Esophagus (tissue), 2 donors: ENCODE data around the gene PDK4. TPM values are rescaled to one million over a fixed set of nuclear protein-coding genes. Genes with fewer than 3 reads are reported as not detected.
A peak's percentile ranks its signal among the peaks of the same experiment; 100 is the strongest.

Experiments used
- H3K27ac ChIP-seq, 2 donors: one replicate each; pipeline ENCODE4 v1.5.1; 2013; ENCODE audit warnings: low read depth in 2 of 2, mild to moderate bottlenecking in 2 of 2, inconsistent platforms in 1 of 2, low read length in 1 of 2, moderate library complexity in 1 of 2
- H3K27me3 ChIP-seq, 2 donors: one replicate each; pipeline ENCODE4 v1.6.1; 2013; ENCODE audit warnings: low read length in 2 of 2, control low read depth in 1 of 2, mild to moderate bottlenecking in 1 of 2; ENCODE audit not compliant: insufficient read depth in 2 of 2, control insufficient read depth in 1 of 2
- H3K36me3 ChIP-seq, 2 donors: one replicate each; pipeline ENCODE4 v1.6.1; 2013; ENCODE audit warnings: low read length in 1 of 2; ENCODE audit not compliant: control insufficient read depth in 2 of 2, insufficient read depth in 2 of 2
- H3K4me1 ChIP-seq, 2 donors: one replicate each; pipeline ENCODE4 v1.6.1; 2013; ENCODE audit warnings: low read length in 1 of 2; ENCODE audit not compliant: control insufficient read depth in 2 of 2, insufficient read depth in 2 of 2
- H3K4me3 ChIP-seq, 2 donors: one replicate each; pipeline ENCODE4 v1.5.1; 2013; ENCODE audit warnings: low read length in 2 of 2, mild to moderate bottlenecking in 2 of 2, low read depth in 1 of 2, moderate library complexity in 1 of 2
- H3K9me3 ChIP-seq, 2 donors: one replicate each; pipeline ENCODE4 v1.6.1; 2013; ENCODE audit warnings: mild to moderate bottlenecking in 2 of 2, low read depth in 1 of 2, low read length in 1 of 2, moderate library complexity in 1 of 2; ENCODE audit not compliant: control insufficient read depth in 2 of 2, insufficient read depth in 1 of 2
- WGBS, 2 donors: extraction: QIAGEN DNeasy Blood & Tissue Kit; methylation state at CpG; one replicate each; pipeline ENCODE4 v1.1.7; 2013; 5-methylcytosine and 5-hydroxymethylcytosine counted together
- polyA plus RNA-seq, 2 donors: library from polyadenylated mRNA; stranded (reverse); fragments of 200-250 nt; gene quantifications; one replicate each; pipeline ENCODE4 v1.2.3, GENCODE V29; 2013
- donor health status: healthy with polysubstance abuse.
- donor health status: Bipolar disorder and iron deficiency.

The PDK4 gene
- polyA plus RNA-seq, 2 donors = 13.3 to 31.7 TPM

GRCh38 chr7:95622001-95622549 is 25.8 kb upstream of the PDK4 start:
- no peaks in the 10 kb centered on the region for H3K4me1 ChIP-seq
- H3K27me3 ChIP-seq = no peaks in the 10 kb centered on the region
- H3K4me3 ChIP-seq = no peak overlapping the region
- no peak overlapping the region for H3K27ac ChIP-seq
- no peaks in the 10 kb centered on the region for H3K36me3 ChIP-seq
- H3K9me3 ChIP-seq = no peaks in the 10 kb centered on the region

GRCh38 chr7:95621404-95621803 is 25.1 kb upstream of the PDK4 start:
- no peak overlapping the region for H3K4me3 ChIP-seq
- no peaks in the 10 kb centered on the region for H3K4me1 ChIP-seq
- no peaks in the 10 kb centered on the region for H3K36me3 ChIP-seq
- no peak overlapping the region for H3K27ac ChIP-seq
- no peaks in the 10 kb centered on the region for H3K27me3 ChIP-seq
- 69 to 70% methylated on average over 1 of the region's 1 CpG for WGBS, 2 donors
- no peaks in the 10 kb centered on the region for H3K9me3 ChIP-seq

GRCh38 chr7:95620631-95621030 is 24.3 kb upstream of the PDK4 start:
- no peaks in the 10 kb centered on the region for H3K36me3 ChIP-seq
- H3K4me1 ChIP-seq = no peaks in the 10 kb centered on the region
- 61 to 94% methylated on average over 3 of the region's 3 CpGs for WGBS, 2 donors
- no peaks in the 10 kb centered on the region for H3K9me3 ChIP-seq
- no peaks in the 10 kb centered on the region for H3K27me3 ChIP-seq
- H3K27ac ChIP-seq = no peak overlapping the region
- no peak overlapping the region for H3K4me3 ChIP-seq

GRCh38 chr7:95619921-95620320 is 23.6 kb upstream of the PDK4 start:
- 38 to 62% methylated on average over 1 of the region's 1 CpG for WGBS, 2 donors

GRCh38 chr7:95619517-95619916 is 23.2 kb upstream of the PDK4 start:
- H3K4me3 ChIP-seq = no peak overlapping the region
- H3K36me3 ChIP-seq = no peaks in the 10 kb centered on the region
- no peak overlapping the region for H3K27ac ChIP-seq
- no peaks in the 10 kb centered on the region for H3K9me3 ChIP-seq
- no peaks in the 10 kb centered on the region for H3K27me3 ChIP-seq
- no peaks in the 10 kb centered on the region for H3K4me1 ChIP-seq
- 89 to 90% methylated on average over 2 of the region's 2 CpGs for WGBS, 2 donors

More at GRCh38 chr7:95619921-95620320, 23.6 kb upstream of the PDK4 start:
- H3K4me1 ChIP-seq = no peaks in the 10 kb centered on the region
- H3K4me3 ChIP-seq = no peak overlapping the region
- no peaks in the 10 kb centered on the region for H3K9me3 ChIP-seq
- no peak overlapping the region for H3K27ac ChIP-seq
- no peaks in the 10 kb centered on the region for H3K36me3 ChIP-seq
- no peaks in the 10 kb centered on the region for H3K27me3 ChIP-seq

GRCh38 chr7:95614442-95614940 is 18.2 kb upstream of the PDK4 start:
- Histone ChIP-seq H3K27ac (no peak overlapping the region), H3K9me3 (no peaks in the 10 kb centered on the region), H3K36me3 (no peaks in the 10 kb centered on the region), H3K4me1 (peaks cover 0 to 3% of the 10 kb centered on the region in 2 donors), H3K27me3 (no peaks in the 10 kb centered on the region), H3K4me3 (no peak overlapping the region)
- WGBS, 2 donors = 91 to 98% methylated on average over 1 of the region's 1 CpG

GRCh38 chr7:95611224-95611623 is 14.9 kb upstream of the PDK4 start:
- peaks cover 0 to 3% of the 10 kb centered on the region in 2 donors for H3K4me1 ChIP-seq
- H3K27me3 ChIP-seq = no peaks in the 10 kb centered on the region
- no peak overlapping the region for H3K27ac ChIP-seq
- H3K4me3 ChIP-seq = no peak overlapping the region
- no peaks in the 10 kb centered on the region for H3K9me3 ChIP-seq
- no peaks in the 10 kb centered on the region for H3K36me3 ChIP-seq
- 80 to 81% methylated on average over 2 of the region's 2 CpGs for WGBS, 2 donors

- Histone ChIP-seq H3K9me3 (peaks cover 0 to 5% of the 10 kb centered on the region in 2 donors), H3K27me3 (no peaks in the 10 kb centered on the region), H3K27ac (peak overlapping the region; percentile 31 to 84), H3K4me3 (no peak overlapping the region), H3K4me1 (peaks cover 0 to 7% of the 10 kb centered on the region in 2 donors), H3K36me3 (no peaks in the 10 kb centered on the region)
- WGBS, 2 donors = 7 to 9% methylated on average over 4 of the region's 4 CpGs
Observed at GRCh38 chr7:95609277-95609971, 13.1 kb upstream of the PDK4 start.

- WGBS, 2 donors = 8 to 10% methylated on average over 10 of the region's 10 CpGs
- Histone ChIP-seq H3K9me3 (peaks cover 0 to 5% of the 10 kb centered on the region in 2 donors), H3K36me3 (no peaks in the 10 kb centered on the region), H3K4me1 (peaks cover 0 to 7% of the 10 kb centered on the region in 2 donors), H3K27ac (peak overlapping the region; percentile 86 to 89), H3K27me3 (no peaks in the 10 kb centered on the region), H3K4me3 (no peak overlapping the region)
Observed at GRCh38 chr7:95608359-95609173, 12.2 kb upstream of the PDK4 start.
